ENCODE measurements around the gene CARD11. TPM values are rescaled to one million over a fixed set of nuclear protein-coding genes. Genes with fewer than 3 reads are reported as not detected.

CARD11 gene
- total and polyA plus RNA-seq, 2 donors (not counting 1 experiment from before 2014, with no cell fraction given) = 129 to 135 TPM

DNA sequence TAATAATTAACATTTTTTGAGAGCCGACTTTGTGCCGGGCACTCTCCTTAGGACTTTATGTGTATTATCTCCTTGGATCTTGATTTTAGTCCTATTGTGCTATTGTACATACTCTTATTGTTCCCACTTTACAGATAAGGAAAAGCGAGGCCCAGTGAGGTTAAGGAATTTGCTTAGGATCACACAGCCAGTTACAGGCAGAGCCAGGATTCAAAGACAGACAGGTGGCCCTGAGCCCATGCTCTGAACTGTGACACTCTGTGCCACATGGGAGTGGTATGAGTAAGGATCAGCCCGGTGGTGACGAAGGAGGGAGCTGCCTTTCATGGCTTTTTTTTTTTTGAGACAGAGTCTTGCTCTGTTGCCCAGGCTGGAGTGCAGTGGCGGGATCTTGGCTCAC is 183.7 kb downstream of the CARD11 start:
- DNase-seq = no peak
- Histone ChIP-seq H3K4me3 (ENCODE audit: control extremely low read depth in 1 of 5, extremely low read depth in 1 of 5, insufficient read depth in 1 of 5, low read depth in 2 of 5, low read length in 4 of 5) (no peak overlapping the region), H3K27ac (ENCODE audit: low read length in 2 of 2) (no peak overlapping the region), H3K79me2 (ENCODE audit: control insufficient read depth, insufficient read depth, low read length) (no peaks in the 10 kb centered on the region), H2AFZ (ENCODE audit: insufficient read depth, low read depth, low read length, poor library complexity, severe bottlenecking) (no peak overlapping the region), H3K9ac (ENCODE audit: low read length) (no peak overlapping the region), H3K4me2 (replicated peaks; ENCODE audit: low read depth, low read length, poor library complexity, severe bottlenecking) (no peak overlapping the region), H3K4me1 (ENCODE audit: control insufficient read depth in 2 of 2, insufficient read depth in 2 of 2, low read length in 2 of 2) (peaks cover 13 to 24% of the 10 kb centered on the region in 2 donors), H3K9me3 (ENCODE audit: control extremely low read depth in 1 of 3, control insufficient read depth in 2 of 3, insufficient read depth in 1 of 3, low read length in 2 of 3) (no peaks in the 10 kb centered on the region), H3K36me3 (replicated peaks in 1 of 2; ENCODE audit: control extremely low read depth in 1 of 2, control insufficient read depth in 1 of 2, extremely low read depth in 1 of 2, insufficient read depth in 2 of 2, low read length in 1 of 2) (no peaks in the 10 kb centered on the region), H4K20me1 (ENCODE audit: control insufficient read depth, insufficient read depth, low read length, poor library complexity, severe bottlenecking) (no peaks in the 10 kb centered on the region), H3K27me3 (replicated peaks in 1 of 4; ENCODE audit: control extremely low read depth in 1 of 4, control insufficient read depth in 3 of 4, insufficient read depth in 4 of 4, low read length in 3 of 4) (no peaks in the 10 kb centered on the region)
- ChIA-PET CTCF (interaction anchor here (0.6 kb wide), 1 partner anchor 13 kb away, joined by 3 read pairs; no protein-coding TSS in a partner anchor), POLR2A (no interaction called here)
- H3K4me1 Mint-ChIP-seq = peaks cover 24% of the 10 kb centered on the region
- H3K27me3 Mint-ChIP-seq = no peaks in the 10 kb centered on the region
- no peak for ATAC-seq (ENCODE audit: low read depth)
- TF ChIP-seq CTCF (IDR thresholded peaks at IDR 0.05) = no peak
- no peak for TF ChIP-seq EZH2 (IDR thresholded peaks at IDR 0.05; ENCODE audit: borderline replicate concordance, insufficient read depth, low read depth, low read length, poor library complexity, severe bottlenecking)
- no peak overlapping the region for H3K4me3 Mint-ChIP-seq
- H3K9me3 Mint-ChIP-seq (ENCODE audit: insufficient read depth) = no peaks in the 10 kb centered on the region
- intact Hi-C loops (cut with micrococcal nuclease) = loop anchor here (10.0 kb wide), 1 partner anchor 205 kb away; no protein-coding TSS in a partner anchor
- H3K27ac Mint-ChIP-seq = no peak overlapping the region
- 80% methylated on average over 1 of the region's 6 CpGs for WGBS (ENCODE audit: insufficient coverage)

DNA sequence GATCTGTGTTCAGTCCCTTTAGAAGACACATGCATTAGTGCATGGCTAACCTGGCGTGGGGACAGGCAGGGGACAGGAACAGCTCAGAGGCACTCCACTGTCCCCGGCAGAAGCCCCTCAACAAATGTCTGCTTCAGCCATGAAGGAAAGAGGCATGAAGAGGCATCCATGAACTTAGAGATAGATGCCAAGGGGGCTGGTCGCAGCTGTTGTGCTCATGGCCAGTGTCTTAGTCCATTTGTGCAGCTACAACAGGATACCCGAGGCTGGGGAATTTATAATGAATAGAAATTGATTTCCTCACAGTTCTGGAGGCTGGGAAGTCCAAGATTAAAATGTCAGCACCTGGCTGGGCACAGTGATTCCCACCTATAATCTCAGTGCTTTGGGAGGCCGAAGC is 185.0 kb downstream of the CARD11 start:
- H3K4me3 ChIP-seq (ENCODE audit: control extremely low read depth in 1 of 5, extremely low read depth in 1 of 5, insufficient read depth in 1 of 5, low read depth in 2 of 5, low read length in 4 of 5) = no peak overlapping the region
- intact Hi-C loops (cut with micrococcal nuclease) = no loop called here
- ATAC-seq (ENCODE audit: low read depth) (no peak), DNase-seq (no peak)
- Mint-ChIP-seq H3K27ac (no peak overlapping the region), H3K4me1 (peaks cover 14% of the 10 kb centered on the region), H3K4me3 (no peak overlapping the region), H3K27me3 (no peaks in the 10 kb centered on the region), H3K9me3 (ENCODE audit: insufficient read depth) (no peaks in the 10 kb centered on the region)
- H3K4me2 ChIP-seq (replicated peaks; ENCODE audit: low read depth, low read length, poor library complexity, severe bottlenecking) = no peak overlapping the region
- no peak for TF ChIP-seq EZH2 (IDR thresholded peaks at IDR 0.05; ENCODE audit: borderline replicate concordance, insufficient read depth, low read depth, low read length, poor library complexity, severe bottlenecking)
- no peak for TF ChIP-seq CTCF (IDR thresholded peaks at IDR 0.05)
- no peaks in the 10 kb centered on the region for H3K9me3 ChIP-seq (ENCODE audit: control extremely low read depth in 1 of 3, control insufficient read depth in 2 of 3, insufficient read depth in 1 of 3, low read length in 2 of 3)
- ChIA-PET POLR2A (interaction anchor here (0.7 kb wide), 1 partner anchor 1085 kb away, joined by 3 read pairs; no protein-coding TSS in a partner anchor), CTCF (interaction anchor here (1.4 kb wide), 1 partner anchor 140 kb away, joined by 3 read pairs; no protein-coding TSS in a partner anchor)
- no peaks in the 10 kb centered on the region for H4K20me1 ChIP-seq (ENCODE audit: control insufficient read depth, insufficient read depth, low read length, poor library complexity, severe bottlenecking)
- 95% methylated on average over 4 of the region's 5 CpGs for WGBS (ENCODE audit: insufficient coverage)
- peaks cover 8 to 11% of the 10 kb centered on the region in 2 donors for H3K4me1 ChIP-seq (ENCODE audit: control insufficient read depth in 2 of 2, insufficient read depth in 2 of 2, low read length in 2 of 2)
- H3K27ac ChIP-seq (ENCODE audit: low read length in 2 of 2) = no peak overlapping the region
- H3K9ac ChIP-seq (ENCODE audit: low read length) = no peak overlapping the region
- no peaks in the 10 kb centered on the region for H3K36me3 ChIP-seq (replicated peaks in 1 of 2; ENCODE audit: control extremely low read depth in 1 of 2, control insufficient read depth in 1 of 2, extremely low read depth in 1 of 2, insufficient read depth in 2 of 2, low read length in 1 of 2)
- no peak overlapping the region for H2AFZ ChIP-seq (ENCODE audit: insufficient read depth, low read depth, low read length, poor library complexity, severe bottlenecking)
- no peaks in the 10 kb centered on the region for H3K27me3 ChIP-seq (replicated peaks in 1 of 4; ENCODE audit: control extremely low read depth in 1 of 4, control insufficient read depth in 3 of 4, insufficient read depth in 4 of 4, low read length in 3 of 4)
- no peaks in the 10 kb centered on the region for H3K79me2 ChIP-seq (ENCODE audit: control insufficient read depth, insufficient read depth, low read length)
